GM23248 (cell line): ENCODE results near the gene ZDHHC11.

Source experiments
- EZH2 ChIP-seq: fragments of 200-600 bp; sonication (generic); IDR thresholded peaks from 2 replicates; pipeline ENCODE4 v1.6.1; 2018; ENCODE audit warnings: antibody characterized with exemption, mild to moderate bottlenecking; ENCODE audit not compliant: insufficient read depth, poor library complexity, severe bottlenecking
- EZH2phosphoT487 ChIP-seq: fragments of 200-600 bp; sonication (generic); IDR thresholded peaks from 2 replicates; pipeline ENCODE4 v1.6.1; 2018; ENCODE audit warnings: antibody characterized with exemption, moderate library complexity, mild to moderate bottlenecking, low read depth; ENCODE audit not compliant: insufficient read depth

DNA sequence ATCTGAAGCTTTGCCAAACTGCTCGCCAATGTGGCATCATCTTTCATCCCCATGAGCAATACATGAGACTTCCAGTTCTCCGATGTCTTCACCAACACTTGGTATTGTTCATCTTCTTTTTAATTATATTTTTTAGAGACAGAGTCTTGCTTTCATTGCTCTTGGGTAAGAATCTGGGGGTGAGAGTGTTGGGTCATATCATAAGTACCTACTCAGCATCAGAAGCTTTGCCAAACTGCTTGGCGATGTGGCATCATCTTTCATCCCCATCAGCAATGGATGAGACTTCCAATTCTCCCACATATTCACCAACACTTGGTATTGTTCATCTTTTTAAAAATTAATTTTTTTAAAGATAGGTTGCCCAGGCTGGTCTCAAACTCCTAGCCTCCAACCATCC, 35.3 kb downstream of the ZDHHC11 start:
- no peak for TF ChIP-seq EZH2
- no peak for TF ChIP-seq EZH2phosphoT487
